ENCODE data around the gene ARMC7. TPM values are rescaled to one million over a fixed set of nuclear protein-coding genes. Genes with fewer than 3 reads are reported as not detected.

The ARMC7 gene
- total RNA-seq, 2 experiments from 2014 or later: 5.4 TPM

- peak; percentile 91 for TF ChIP-seq CTCF (IDR thresholded peaks at IDR 0.05)
- ChIA-PET POLR2A (interaction anchor here (0.6 to 3.8 kb wide), 27 partner anchors 8 to 670 kb away, joined by 3 to 40 read pairs (median 4); partner anchors contain the start of genes ATP5PD, JPT1, KCTD2 and MIF4GD), CTCF (interaction anchor here (0.5 to 9.5 kb wide), 76 partner anchors 9 to 1830 kb away, joined by 3 to 221 read pairs (median 6); partner anchors contain the start of genes CDR2L, GGA3, HID1 and JPT1)
- Mint-ChIP-seq H3K9me3 (no peaks in the 10 kb centered on the region), H3K27me3 (no peaks in the 10 kb centered on the region), H3K36me3 (ENCODE audit: low read depth) (peaks cover 13% of the 10 kb centered on the region), H3K4me1 (ENCODE audit: low read depth) (peaks cover 30% of the 10 kb centered on the region), H3K27ac (peak overlapping the region; percentile 87), H3K4me3 (peak overlapping the region; percentile 76)
- DNase-seq: peak; percentile 97
- intact Hi-C loops (cut with micrococcal nuclease): loop anchor here (5.0 to 10.0 kb wide), 2 partner anchors 61 to 88 kb away; no protein-coding TSS in a partner anchor
- peak; percentile 67 for ATAC-seq
Measured at GRCh38 chr17:75113798-75114551, 4.2 kb downstream of the ARMC7 start.

- H3K36me3 Mint-ChIP-seq (ENCODE audit: low read depth): peaks cover 15% of the 10 kb centered on the region
- ATAC-seq: peak; percentile 16
- H3K27me3 Mint-ChIP-seq: no peaks in the 10 kb centered on the region
- TF ChIP-seq CTCF (IDR thresholded peaks at IDR 0.05): no peak
- peak overlapping the region; percentile 87 for H3K27ac Mint-ChIP-seq
- POLR2A ChIA-PET: interaction anchor here (0.6 to 3.8 kb wide), 24 partner anchors 9 to 670 kb away, joined by 3 to 40 read pairs (median 4); partner anchors contain the start of genes ATP5PD, JPT1, KCTD2 and MIF4GD
- CTCF ChIA-PET: interaction anchor here (0.6 to 9.5 kb wide), 71 partner anchors 9 to 1830 kb away, joined by 3 to 221 read pairs (median 6); partner anchors contain the start of genes CDR2L, GGA3, HID1 and MIF4GD
- peak; percentile 40 for DNase-seq
- intact Hi-C loops (cut with micrococcal nuclease): loop anchor here (5.0 to 10.0 kb wide), 2 partner anchors 60 to 88 kb away; no protein-coding TSS in a partner anchor
- peak overlapping the region; percentile 76 for H3K4me3 Mint-ChIP-seq
- no peaks in the 10 kb centered on the region for H3K9me3 Mint-ChIP-seq
- H3K4me1 Mint-ChIP-seq (ENCODE audit: low read depth): peaks cover 29% of the 10 kb centered on the region
Measured at GRCh38 chr17:75114552-75115314, 5.0 kb downstream of the ARMC7 start.

GRCh38 chr17:75115555-75115954, 5.8 kb downstream of the ARMC7 start:
- no peak overlapping the region for H3K27ac Mint-ChIP-seq
- no peaks in the 10 kb centered on the region for H3K27me3 Mint-ChIP-seq
- peaks cover 15% of the 10 kb centered on the region for H3K36me3 Mint-ChIP-seq (ENCODE audit: low read depth)
- CTCF ChIA-PET: interaction anchor here (1.3 to 9.5 kb wide), 10 partner anchors 8 to 154 kb away, joined by 4 to 221 read pairs (median 34); partner anchors contain the start of genes NT5C and NUP85
- intact Hi-C loops (cut with micrococcal nuclease): loop anchor here (10.0 kb wide), 1 partner anchor 59 kb away; no protein-coding TSS in a partner anchor
- POLR2A ChIA-PET: interaction anchor here (1.2 to 3.8 kb wide), 6 partner anchors 9 to 146 kb away, joined by 3 to 40 read pairs (median 6); partner anchors contain the start of genes MRPL58, MRPS7, NT5C and NUP85
- no peak for ATAC-seq
- DNase-seq: no peak
- H3K4me1 Mint-ChIP-seq (ENCODE audit: low read depth): peaks cover 27% of the 10 kb centered on the region
- H3K9me3 Mint-ChIP-seq: no peaks in the 10 kb centered on the region
- no peak overlapping the region for H3K4me3 Mint-ChIP-seq
- TF ChIP-seq CTCF (IDR thresholded peaks at IDR 0.05): no peak

GRCh38 chr17:75116737-75117136, 7.0 kb downstream of the ARMC7 start:
- ATAC-seq (no peak), DNase-seq (no peak)
- POLR2A ChIA-PET: interaction anchor here (0.6 to 1.2 kb wide), 3 partner anchors 15 to 104 kb away, joined by 3 to 4 read pairs (median 3); partner anchors contain the start of genes MRPL58 and NT5C
- H3K27me3 Mint-ChIP-seq: no peaks in the 10 kb centered on the region
- no peak overlapping the region for H3K4me3 Mint-ChIP-seq
- no peak for TF ChIP-seq CTCF (IDR thresholded peaks at IDR 0.05)
- H3K4me1 Mint-ChIP-seq (ENCODE audit: low read depth): peaks cover 24% of the 10 kb centered on the region
- H3K9me3 Mint-ChIP-seq: no peaks in the 10 kb centered on the region
- intact Hi-C loops (cut with micrococcal nuclease): loop anchor here (10.0 kb wide), 1 partner anchor 58 kb away; no protein-coding TSS in a partner anchor
- peaks cover 17% of the 10 kb centered on the region for H3K36me3 Mint-ChIP-seq (ENCODE audit: low read depth)
- H3K27ac Mint-ChIP-seq: no peak overlapping the region
- CTCF ChIA-PET: interaction anchor here (1.0 to 9.5 kb wide), 8 partner anchors 11 to 155 kb away, joined by 3 to 221 read pairs (median 13); partner anchors contain the start of genes MIF4GD, NT5C and NUP85

Data from activated CD8-positive, alpha-beta T cell treated with anti-CD3 and anti-CD28 coated beads for 36 hours (primary cell).